H9 (cell line): ENCODE measurements around the gene ERCC8. TPM values are rescaled to one million over a fixed set of nuclear protein-coding genes. Genes with fewer than 3 reads are reported as not detected.

Experiments
- DNase-seq: peaks from one replicate; pipeline ENCODE4 v3.0.0-alpha.2; 2017
- H2AFZ ChIP-seq: one replicate; pipeline ENCODE4 v1.6.1; 2013; ENCODE audit warnings: mild to moderate bottlenecking, low read length, control low read depth, moderate library complexity
- H2AK5ac ChIP-seq: 2 replicates; pipeline ENCODE4 v1.6.1; 2013; ENCODE audit warnings: low read length, control low read depth, mixed read lengths; ENCODE audit not compliant: insufficient read length
- H2BK120ac ChIP-seq: one replicate; pipeline ENCODE4 v1.6.1; 2013; ENCODE audit warnings: low read depth, mild to moderate bottlenecking, low read length, control low read depth, inconsistent platforms; ENCODE audit not compliant: poor library complexity, severe bottlenecking
- H2BK12ac ChIP-seq: 2 replicates; pipeline ENCODE4 v1.6.1; 2013; ENCODE audit warnings: low read length, control low read depth, mixed read lengths, low read depth; ENCODE audit not compliant: insufficient read length
- H2BK15ac ChIP-seq: 2 replicates; pipeline ENCODE4 v1.6.1; 2013; ENCODE audit warnings: low read depth, low read length, control low read depth
- H2BK20ac ChIP-seq: one replicate; pipeline ENCODE4 v1.6.1; 2013; ENCODE audit warnings: low read depth, mild to moderate bottlenecking, low read length, control low read depth, inconsistent platforms; ENCODE audit not compliant: poor library complexity, severe bottlenecking
- H2BK5ac ChIP-seq: 2 replicates; pipeline ENCODE4 v1.6.1; 2013; ENCODE audit warnings: low read length, control low read depth, mixed read lengths; ENCODE audit not compliant: insufficient read length
- H3K14ac ChIP-seq: 2 replicates; pipeline ENCODE4 v1.6.1; 2013; ENCODE audit warnings: low read length, control low read depth; ENCODE audit not compliant: insufficient read depth
- H3K18ac ChIP-seq: 2 replicates; pipeline ENCODE4 v1.6.1; 2013; ENCODE audit warnings: low read depth, mild to moderate bottlenecking, mixed read lengths, low read length, control low read depth; ENCODE audit not compliant: insufficient read length
- H3K23ac ChIP-seq: 2 replicates; pipeline ENCODE4 v1.6.1; 2013; ENCODE audit warnings: low read length, control low read depth, mixed read lengths, low read depth; ENCODE audit not compliant: insufficient read length
- H3K23me2 ChIP-seq: 2 replicates; pipeline ENCODE4 v1.6.1; 2013; ENCODE audit warnings: low read depth, mild to moderate bottlenecking, mixed read lengths, low read length, control low read depth; ENCODE audit not compliant: insufficient read length, poor library complexity, severe bottlenecking
- H3K27ac ChIP-seq: 2 replicates; pipeline ENCODE4 v1.5.1; 2013; ENCODE audit warnings: low read length, control low read depth, mixed read lengths, low read depth; ENCODE audit not compliant: insufficient read length
- H3K27me3 ChIP-seq: 2 replicates; pipeline ENCODE4 v1.6.1; 2013; ENCODE audit warnings: low read length, control low read depth, inconsistent platforms; ENCODE audit not compliant: insufficient read depth
- H3K4ac ChIP-seq: 2 replicates; pipeline ENCODE4 v1.6.1; 2013; ENCODE audit warnings: low read depth, mild to moderate bottlenecking, control low read depth, inconsistent platforms, low read length, moderate library complexity
- H3K4me1 ChIP-seq: 2 replicates; pipeline ENCODE4 v1.6.1; 2013; ENCODE audit warnings: low read length, control low read depth, inconsistent platforms; ENCODE audit not compliant: insufficient read depth
- H3K4me2 ChIP-seq: 2 replicates; pipeline ENCODE4 v1.6.1; 2013; ENCODE audit warnings: low read length, control low read depth, mixed read lengths; ENCODE audit not compliant: insufficient read length, insufficient read depth
- H3K56ac ChIP-seq: 2 replicates; pipeline ENCODE4 v1.6.1; 2013; ENCODE audit warnings: low read depth, mild to moderate bottlenecking, mixed read lengths, low read length, control low read depth; ENCODE audit not compliant: insufficient read length
- H3K79me1 ChIP-seq: 2 replicates; pipeline ENCODE4 v1.6.1; 2013; ENCODE audit warnings: low read depth, mild to moderate bottlenecking, moderate library complexity, low read length, control low read depth, inconsistent platforms; ENCODE audit not compliant: insufficient read depth, poor library complexity, severe bottlenecking
- H3K79me2 ChIP-seq: 2 replicates; pipeline ENCODE4 v1.6.1; 2013; ENCODE audit warnings: low read length, control low read depth, inconsistent platforms; ENCODE audit not compliant: insufficient read depth
- H3K9ac ChIP-seq: 2 replicates; pipeline ENCODE4 v1.6.1; 2013; ENCODE audit warnings: low read length, control low read depth, mixed read lengths; ENCODE audit not compliant: insufficient read length; ENCODE audit errors: extremely low read depth
- H3K9me3 ChIP-seq: one replicate; pipeline ENCODE4 v1.6.1; 2013; ENCODE audit warnings: low read depth, low read length, inconsistent platforms; ENCODE audit not compliant: control insufficient read depth
- H3T11ph ChIP-seq: one replicate; pipeline ENCODE4 v1.6.1; 2013; ENCODE audit warnings: mild to moderate bottlenecking, low read length, control low read depth, inconsistent platforms
- H4K20me1 ChIP-seq: one replicate; pipeline ENCODE4 v1.6.1; 2013; ENCODE audit not compliant: control insufficient read depth, insufficient read length, insufficient read depth
- H4K5ac ChIP-seq: 2 replicates; pipeline ENCODE4 v1.6.1; 2013; ENCODE audit warnings: low read depth, mild to moderate bottlenecking, mixed read lengths, low read length, control low read depth; ENCODE audit not compliant: insufficient read length
- H4K8ac ChIP-seq: replicated peaks from 2 replicates; pipeline ENCODE4 v1.6.1; 2013; ENCODE audit warnings: low read length, control low read depth, mixed read lengths, low read depth; ENCODE audit not compliant: insufficient read length
- H4K91ac ChIP-seq: 2 replicates; pipeline ENCODE4 v1.6.1; 2013; ENCODE audit warnings: low read depth, mild to moderate bottlenecking, moderate library complexity, mixed read lengths, low read length, control low read depth; ENCODE audit not compliant: insufficient read length
- H3K27ac Mint-ChIP-seq, 3 experiments: 2 replicates in 2 of 3; 3 replicates in 1 of 3; pipeline ENCODE4 v1.8.0; 2020 to 2021; ENCODE audit warnings: mixed read lengths in 3 of 3, mild to moderate bottlenecking in 1 of 3, moderate library complexity in 1 of 3
- H3K27me3 Mint-ChIP-seq: 2 replicates; pipeline ENCODE4 v1.8.0; 2021; ENCODE audit warnings: low read depth, mild to moderate bottlenecking, moderate library complexity, mixed read lengths
- H3K36me3 Mint-ChIP-seq, 3 experiments: 2 replicates in 2 of 3; 3 replicates in 1 of 3; pipeline ENCODE4 v1.8.0; 2020 to 2021; ENCODE audit warnings: low read depth in 3 of 3, mixed read lengths in 3 of 3; ENCODE audit not compliant: insufficient read depth in 1 of 3
- H3K4me1 Mint-ChIP-seq, 2 experiments: 2 replicates each; pipeline ENCODE4 v1.8.0; 2020; ENCODE audit warnings: mixed read lengths in 2 of 2
- H3K4me3 Mint-ChIP-seq, 2 experiments: 2 replicates in 1 of 2; 3 replicates in 1 of 2; pipeline ENCODE4 v1.8.0; 2020 to 2021; ENCODE audit warnings: mild to moderate bottlenecking in 2 of 2, mixed read lengths in 2 of 2, moderate library complexity in 1 of 2
- H3K9me3 Mint-ChIP-seq, 2 experiments: 2 replicates in 1 of 2; 3 replicates in 1 of 2; pipeline ENCODE4 v1.8.0; 2020; ENCODE audit warnings: mild to moderate bottlenecking in 2 of 2, mixed read lengths in 2 of 2, moderate library complexity in 1 of 2
- CTCF ChIP-seq: fragments of 200-600 bp; sonication (generic); conservative IDR thresholded peaks from 3 replicates; pipeline ENCODE4 v1.8.0; 2021; ENCODE audit warnings: antibody characterized with exemption, mild to moderate bottlenecking
- WGBS: extraction: QIAGEN DNeasy Blood & Tissue Kit; methylation state at CpG from one replicate; pipeline ENCODE4 v1.1.7; 2013; ENCODE audit warnings: missing lambda C conversion rate, low lambda C conversion rate, mixed read lengths; ENCODE audit not compliant: insufficient read length; ENCODE audit errors: extremely low coverage; 5-methylcytosine and 5-hydroxymethylcytosine counted together
- total RNA-seq: library from RNA; stranded (reverse); gene quantifications from 2 replicates; pipeline ENCODE4 v1.2.1, GENCODE V29; 2021

The ERCC8 gene
- total RNA-seq, 1 experiment from 2014 or later: 18.0 TPM

- no CpG with 5 or more reads among the region's 3 CpGs for WGBS
- H3K79me2 ChIP-seq: no peaks in the 10 kb centered on the region
These were observed 10.4 kb upstream of the ERCC8 start for GRCh38 chr5:60955239-60955638.

More at GRCh38 chr5:60955239-60955638, 10.4 kb upstream of the ERCC8 start:
- H2BK120ac ChIP-seq: no peak overlapping the region
- no peaks in the 10 kb centered on the region for H3K9me3 ChIP-seq
- no peaks in the 10 kb centered on the region for H3K27me3 ChIP-seq
- no peak overlapping the region for H2BK12ac ChIP-seq
- no peak for TF ChIP-seq CTCF
- no peak overlapping the region for H3K56ac ChIP-seq
- H3K9ac ChIP-seq: no peak overlapping the region
- no peak overlapping the region for H3T11ph ChIP-seq
- no peak overlapping the region for H2BK15ac ChIP-seq
- no peaks in the 10 kb centered on the region for H3K27me3 Mint-ChIP-seq
- no peak overlapping the region for H3K27ac Mint-ChIP-seq
- H3K4ac ChIP-seq: no peak overlapping the region
- H3K36me3 Mint-ChIP-seq: peaks cover 0 to 14% (median 12%) of the 10 kb centered on the region in 3 experiments; a peak in 5 of 7 replicates
- H3K14ac ChIP-seq: no peak overlapping the region
- no peak overlapping the region for H4K5ac ChIP-seq
- no peak overlapping the region for H2BK20ac ChIP-seq
- H2AFZ ChIP-seq: no peak overlapping the region
- H3K27ac ChIP-seq: no peak overlapping the region
- H3K4me3 Mint-ChIP-seq: no peak overlapping the region
- H2BK5ac ChIP-seq: no peak overlapping the region
- peaks cover 7% of the 10 kb centered on the region for H3K79me1 ChIP-seq
- H3K23ac ChIP-seq: no peak overlapping the region
- peaks cover 9 to 15% of the 10 kb centered on the region in 2 experiments; a peak in 4 of 5 replicates for H3K9me3 Mint-ChIP-seq
- no peak overlapping the region for H3K4me2 ChIP-seq
- H2AK5ac ChIP-seq: no peak overlapping the region
- H3K18ac ChIP-seq: no peak overlapping the region
- no peak overlapping the region for H4K91ac ChIP-seq
- no peaks in the 10 kb centered on the region for H3K23me2 ChIP-seq
- DNase-seq: no peak
- peaks cover 0 to 6% of the 10 kb centered on the region in 2 experiments; a peak in 1 of 4 replicates for H3K4me1 Mint-ChIP-seq
- H4K20me1 ChIP-seq: no peaks in the 10 kb centered on the region
- H4K8ac ChIP-seq: no peak overlapping the region
- no peaks in the 10 kb centered on the region for H3K4me1 ChIP-seq
